ENCODE results near the gene CHRNB2.
"Not testable (repeated sequence)": the region's sequence is repeated elsewhere in the genome, so short reads cannot be mapped to it uniquely, and the experiment has no call there.

The CHRNB2 gene

DNA sequence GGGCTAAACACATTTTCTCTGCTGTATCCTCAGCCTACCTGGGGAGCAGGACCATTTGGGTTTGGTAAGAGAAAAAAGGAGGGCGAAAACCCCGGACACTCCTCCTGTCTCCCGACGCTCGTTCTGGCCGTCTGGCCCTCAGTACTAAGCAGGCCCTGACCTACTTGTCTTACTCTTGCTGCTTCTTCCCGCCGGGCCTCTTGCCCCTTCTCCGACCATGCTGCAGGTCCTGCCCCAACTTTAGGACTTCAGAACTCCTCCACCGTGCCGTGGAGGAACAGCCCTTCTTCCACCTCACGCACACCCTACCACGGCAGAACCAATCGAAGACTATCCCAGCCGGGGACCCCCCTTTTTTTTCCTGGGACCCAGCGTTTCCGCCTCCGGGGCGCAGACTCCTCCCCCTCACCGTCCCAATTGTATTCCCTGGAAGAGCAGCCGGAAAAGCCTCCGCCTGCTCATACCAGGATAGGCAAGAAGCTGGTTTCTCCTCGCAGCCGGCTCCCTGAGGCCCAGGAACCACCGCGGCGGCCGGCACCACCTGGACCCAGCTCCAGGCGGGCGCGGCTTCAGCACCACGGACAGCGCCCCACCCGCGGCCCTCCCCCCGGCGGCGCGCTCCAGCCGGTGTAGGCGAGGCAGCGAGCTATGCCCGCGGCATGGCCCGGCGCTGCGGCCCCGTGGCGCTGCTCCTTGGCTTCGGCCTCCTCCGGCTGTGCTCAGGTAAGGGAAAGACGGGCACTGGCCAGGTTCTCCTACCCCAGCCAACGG lies at the start of gene CHRNB2:
CHRNB2 (plus strand) TSS at position 393 of the 771 bp plus-strand sequence; CDS start at position 660, 267 bp downstream.
- peak; percentile 27 to 47 for DNase-seq (ENCODE audit: low read depth in 2 of 2)

DNA sequence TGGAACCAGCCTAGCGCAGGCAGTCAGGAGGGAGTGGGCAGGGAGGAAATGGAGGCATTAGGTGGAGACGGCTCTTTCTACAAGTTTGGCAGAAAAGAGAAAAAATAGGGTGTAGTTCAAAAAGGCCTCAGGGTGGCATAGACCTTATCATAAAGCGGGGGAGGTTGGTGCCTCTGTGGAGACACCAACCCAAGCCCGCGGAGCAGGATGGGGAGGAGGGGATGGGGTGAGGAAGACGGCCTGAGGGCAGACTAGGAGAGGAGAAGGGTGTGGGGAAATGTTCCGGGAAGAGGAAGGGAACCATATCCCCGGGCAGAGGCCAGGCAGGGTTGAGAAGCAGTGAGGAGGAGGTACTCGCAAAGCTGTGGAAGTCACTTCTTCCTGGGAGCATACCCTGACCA lies 48.0 kb upstream of the CHRNB2 start:
- DNase-seq (ENCODE audit: low read depth in 2 of 2) = no peak

GRCh38 chr1:154520333-154520732 lies 47.2 kb upstream of the CHRNB2 start:
- DNase-seq (ENCODE audit: low read depth in 2 of 2) = no peak

DNA sequence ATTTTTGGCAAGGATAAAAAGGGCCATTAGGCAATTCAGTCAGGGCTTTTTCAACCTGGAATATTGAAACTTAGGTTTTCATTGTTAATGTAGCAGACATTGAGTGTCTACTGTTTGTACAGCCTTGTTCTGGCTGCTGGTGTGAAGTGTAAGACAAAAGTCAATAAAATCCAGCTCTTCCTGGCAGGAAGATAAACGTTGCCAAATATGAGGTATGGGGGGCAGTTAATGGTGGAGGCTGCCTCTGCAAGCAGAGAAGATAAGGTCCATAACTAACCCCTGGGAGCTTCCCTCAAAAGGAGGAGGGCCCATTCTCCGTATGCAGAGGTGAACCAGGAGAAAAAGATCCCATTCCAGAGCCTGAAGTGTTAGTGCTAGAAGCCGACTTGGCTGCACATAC lies 45.9 kb upstream of the CHRNB2 start:
- no peak for DNase-seq (ENCODE audit: low read depth in 2 of 2)

DNA sequence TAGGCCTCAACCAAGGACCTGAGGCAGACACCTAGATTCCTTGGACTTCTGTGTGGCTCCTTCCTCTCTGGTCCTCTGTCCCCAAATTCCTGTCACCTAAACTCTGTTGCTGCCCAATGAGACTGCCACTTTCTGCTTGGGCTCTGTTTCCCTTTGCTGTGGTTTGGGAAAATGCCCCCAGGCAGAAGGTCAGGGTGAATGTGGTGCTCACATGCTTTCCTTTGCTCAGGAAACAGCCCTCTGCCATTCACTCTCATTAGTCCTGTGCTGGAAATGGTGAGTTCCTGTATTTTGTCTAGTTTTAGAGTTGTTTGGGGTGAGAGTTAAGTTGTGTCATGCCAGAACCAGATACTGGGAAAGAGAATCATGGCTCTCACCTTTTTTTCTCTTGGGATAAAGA lies 42.7 kb upstream of the CHRNB2 start:
- no peak for DNase-seq (ENCODE audit: low read depth in 2 of 2)

DNA sequence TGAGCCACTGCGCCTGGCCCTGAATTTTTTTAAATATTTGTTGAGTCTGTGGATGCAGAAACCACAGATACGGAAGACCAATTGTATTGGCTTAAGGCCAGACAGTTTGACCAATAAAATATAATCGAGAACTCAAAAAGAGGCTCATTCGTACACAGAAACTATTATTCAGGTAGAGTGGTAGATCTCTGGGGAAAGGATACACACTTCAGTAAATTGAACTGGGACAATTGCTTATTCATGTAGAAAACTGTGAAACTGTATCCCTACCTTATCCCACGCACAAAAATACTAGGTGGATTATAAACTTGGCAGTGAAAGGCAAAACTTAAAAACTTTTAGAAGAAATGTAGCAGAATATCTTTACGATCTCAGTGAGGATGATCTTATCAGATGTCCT lies 40.4 kb upstream of the CHRNB2 start:
- DNase-seq (ENCODE audit: low read depth in 2 of 2) = no peak

DNA sequence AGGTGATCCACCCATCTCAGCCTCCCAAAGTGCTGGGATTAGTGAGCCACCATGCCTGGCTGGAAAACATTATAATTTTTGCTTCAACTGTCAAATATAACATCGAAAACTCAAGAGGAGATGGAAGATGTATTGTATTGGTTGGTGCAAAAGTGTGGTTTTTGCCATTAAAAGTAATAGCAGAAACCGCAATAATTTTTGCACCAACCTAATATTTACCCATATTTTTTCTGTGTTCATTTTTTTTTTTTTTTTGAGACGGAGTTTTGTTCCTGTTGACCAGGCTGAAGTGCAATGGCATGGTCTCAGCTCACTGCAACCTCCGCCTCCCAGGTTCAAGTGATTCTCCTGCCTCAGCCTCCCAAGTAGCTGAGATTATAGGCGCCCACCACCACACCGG lies 38.3 kb upstream of the CHRNB2 start:
- DNase-seq (ENCODE audit: low read depth in 2 of 2) = no peak

GRCh38 chr1:154531950-154532349 lies 35.6 kb upstream of the CHRNB2 start:
- not testable (repeated sequence) for DNase-seq (ENCODE audit: low read depth in 2 of 2)

DNA sequence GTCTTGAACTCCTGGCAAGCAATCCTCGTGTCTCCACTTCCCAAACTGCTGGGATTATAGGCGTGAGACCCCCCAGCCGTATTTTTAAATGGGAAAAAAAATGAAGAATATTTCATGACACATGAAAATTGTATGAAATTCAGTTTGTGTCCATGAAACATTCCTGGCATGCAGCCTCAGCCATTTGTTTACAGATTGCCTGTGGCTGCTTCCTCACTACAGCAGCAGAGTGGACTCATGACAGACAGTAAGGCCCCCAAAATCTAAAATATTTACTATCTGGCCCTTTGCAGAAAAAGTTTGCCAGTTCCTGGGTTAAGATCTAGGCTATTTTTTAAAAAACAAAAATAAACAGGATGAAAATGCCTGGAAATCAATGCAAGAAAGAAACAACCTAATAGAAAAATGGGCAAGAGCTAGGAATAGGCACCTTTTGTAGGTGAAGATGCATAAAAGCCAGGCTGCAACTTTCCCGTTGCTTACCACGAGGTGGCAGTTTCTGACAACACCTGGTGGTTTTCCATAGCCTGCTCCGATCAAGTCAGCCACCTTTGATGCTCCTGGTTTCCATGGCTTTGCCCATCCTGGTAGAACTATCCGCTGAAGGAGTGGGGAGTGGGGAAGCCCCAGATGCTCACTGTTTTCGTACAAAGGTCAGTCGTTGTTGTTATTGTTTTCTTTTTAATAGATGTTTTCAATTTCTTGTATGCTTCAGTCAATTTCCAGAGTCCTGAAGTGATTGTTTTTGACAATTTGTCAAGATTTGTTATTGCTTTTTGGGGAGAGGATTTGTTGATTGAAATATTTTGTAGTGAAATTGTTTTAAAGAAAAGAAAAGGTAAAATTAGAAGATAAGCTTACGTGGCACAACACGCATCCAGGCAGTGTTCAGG lies 33.4 kb upstream of the CHRNB2 start:
- no peak for DNase-seq (ENCODE audit: low read depth in 2 of 2)

DNA sequence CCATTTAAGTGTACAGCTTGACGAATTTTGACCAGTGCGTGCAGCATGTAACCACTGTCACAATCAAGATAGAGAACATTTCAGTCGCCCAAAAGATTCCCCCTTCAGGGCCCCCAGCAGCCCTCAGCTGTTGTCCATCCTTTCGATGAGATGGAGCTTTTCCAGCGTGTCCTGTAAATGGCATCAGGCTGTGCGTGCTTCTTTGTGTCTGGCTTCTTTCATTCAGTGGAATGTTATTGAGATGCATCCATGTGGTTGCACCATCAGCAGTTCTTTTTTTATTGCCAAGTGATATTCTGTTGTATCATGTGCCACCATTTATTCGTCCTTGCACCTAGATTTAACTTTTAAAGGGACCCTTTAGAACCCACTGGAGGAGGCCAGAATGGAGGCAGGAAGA lies 31.0 kb upstream of the CHRNB2 start:
- DNase-seq (ENCODE audit: low read depth in 2 of 2) = no peak

DNA sequence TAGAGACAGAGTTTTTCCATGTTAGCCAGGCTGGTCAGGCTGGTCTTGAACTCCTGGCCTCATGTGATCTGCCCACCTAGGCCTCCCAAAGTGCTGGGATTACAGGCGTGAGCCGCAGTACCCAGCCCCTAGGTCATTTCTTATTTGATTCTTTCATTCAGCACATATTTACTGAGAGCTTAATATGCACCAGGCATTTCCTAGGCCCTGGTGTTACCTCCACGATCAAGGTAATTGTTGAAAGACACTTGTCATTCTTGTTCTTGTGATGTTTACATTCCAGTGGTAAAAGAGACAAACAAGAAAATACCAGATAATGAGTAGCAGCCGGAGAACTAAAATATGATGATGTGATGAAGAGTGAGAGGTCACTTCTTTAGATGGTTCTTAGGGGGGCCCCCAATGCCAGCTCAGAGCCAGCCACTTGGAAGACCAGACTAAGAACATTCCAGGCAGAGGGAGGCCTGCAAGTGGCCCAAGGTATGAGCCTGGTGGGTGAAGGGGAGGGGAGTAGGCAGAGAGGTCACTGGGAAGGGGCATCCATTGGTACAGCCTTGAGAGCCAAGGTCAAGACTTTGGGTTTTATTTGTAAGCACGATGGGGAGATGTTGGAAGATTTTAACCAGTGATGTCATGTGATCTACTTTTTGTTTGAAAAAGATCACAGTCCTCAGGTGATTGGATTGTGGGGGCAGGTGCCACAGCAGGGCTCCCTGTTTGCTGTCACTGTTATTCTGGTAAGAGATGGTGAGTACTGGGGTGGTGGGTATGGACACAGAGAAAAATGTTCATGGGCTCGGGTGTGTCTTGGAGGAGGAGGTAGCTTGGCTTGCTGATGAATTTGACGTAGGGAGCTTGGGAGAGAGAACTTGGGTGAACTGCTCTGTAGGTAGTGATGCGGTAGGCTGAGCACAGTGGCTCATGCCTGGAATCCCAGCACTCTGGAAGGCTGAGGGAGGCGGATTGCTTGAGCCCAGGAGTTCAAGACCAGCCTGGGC lies 27.8 kb upstream of the CHRNB2 start:
- no peak for DNase-seq (ENCODE audit: low read depth in 2 of 2)

GRCh38 chr1:154541231-154541630 lies 26.3 kb upstream of the CHRNB2 start:
- no peak for DNase-seq (ENCODE audit: low read depth in 2 of 2)

GRCh38 chr1:154546264-154547063 lies 21.1 kb upstream of the CHRNB2 start:
- DNase-seq (ENCODE audit: low read depth in 2 of 2) = peak; percentile 44 to 52

- DNase-seq (ENCODE audit: low read depth in 2 of 2) = no peak
These were observed 20.4 kb upstream of the CHRNB2 start for GRCh38 chr1:154547105-154547732.

DNA sequence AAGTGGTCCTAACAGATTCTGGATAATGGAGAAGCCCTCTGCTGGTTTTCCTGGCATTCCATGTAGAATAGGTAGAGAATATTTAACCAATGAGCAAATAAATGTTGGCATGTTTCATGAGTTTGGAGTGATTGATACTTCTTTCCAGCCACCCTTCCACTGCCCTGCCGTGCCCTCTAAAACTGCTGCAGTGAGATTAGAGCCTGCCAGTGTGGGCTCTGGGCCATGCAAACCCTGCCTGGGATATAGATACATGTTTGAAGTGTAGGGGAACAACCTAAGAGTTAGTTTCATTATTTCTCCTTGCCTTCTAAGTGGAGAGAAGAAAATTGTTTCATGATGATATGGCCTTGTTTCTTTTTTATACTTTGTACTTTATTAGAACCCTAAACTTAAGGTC lies 19.6 kb upstream of the CHRNB2 start:
- DNase-seq (ENCODE audit: low read depth in 2 of 2) = no peak

- DNase-seq (ENCODE audit: low read depth in 2 of 2) = no peak
These were observed 18.3 kb upstream of the CHRNB2 start for GRCh38 chr1:154549202-154549770.

- DNase-seq (ENCODE audit: low read depth in 2 of 2) = no peak
These were observed 17.5 kb upstream of the CHRNB2 start for GRCh38 chr1:154550070-154550469.

DNA sequence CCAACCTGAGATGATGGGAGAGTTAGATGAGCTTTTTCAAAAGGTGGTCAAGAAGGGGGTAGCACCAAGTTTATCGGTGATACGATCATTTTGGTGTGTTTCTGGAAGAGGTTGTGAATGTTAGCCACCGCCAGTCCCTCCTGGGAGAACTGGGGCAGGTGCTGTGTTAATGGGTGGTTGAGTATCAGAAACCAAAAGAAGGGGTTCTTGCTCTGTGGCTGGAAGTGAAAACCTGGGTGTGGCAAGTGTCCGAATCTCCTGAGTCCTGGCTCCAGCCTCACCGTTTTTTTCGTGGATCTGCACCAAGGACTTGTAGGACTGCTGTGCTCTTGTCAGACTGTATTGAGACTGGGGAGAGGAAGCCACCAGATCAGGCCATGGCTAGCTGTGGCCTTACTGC lies 16.9 kb upstream of the CHRNB2 start:
- DNase-seq (ENCODE audit: low read depth in 2 of 2) = no peak

DNA sequence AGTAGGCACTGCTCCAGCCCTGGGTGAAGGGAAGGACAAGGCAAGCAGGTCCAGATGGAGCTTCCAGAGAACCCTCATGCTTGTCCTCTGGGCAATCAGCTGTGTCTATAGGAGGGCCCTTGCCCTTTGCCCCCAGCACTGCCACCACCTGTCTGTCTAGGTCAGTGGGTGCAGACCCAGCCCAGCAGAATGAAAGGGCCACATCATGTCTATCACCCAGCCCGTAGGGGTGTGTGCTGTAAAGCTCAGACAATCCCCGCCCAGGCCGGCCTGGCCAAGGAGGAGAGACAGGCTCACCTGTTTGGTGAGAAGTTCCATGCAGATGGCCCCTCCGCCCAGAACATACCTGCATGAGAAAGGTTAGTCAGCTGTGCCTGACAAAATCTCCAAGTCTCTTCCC lies 16.1 kb upstream of the CHRNB2 start:
- no peak for DNase-seq (ENCODE audit: low read depth in 2 of 2)

GRCh38 chr1:154552036-154552435 lies 15.5 kb upstream of the CHRNB2 start:
- DNase-seq (ENCODE audit: low read depth in 2 of 2) = no peak

Measured in stimulated activated CD4-positive, alpha-beta T cell treated with anti-CD3 and anti-CD28 coated beads, Interleukin-15, amount 100 ng/mL, for 48 hours (primary cell).